CD4-positive, alpha-beta memory T cell (primary cell): Measurements from ENCODE around the gene FMOD. TPM values are rescaled to one million over a fixed set of nuclear protein-coding genes. Genes with fewer than 3 reads are reported as not detected.

Source experiments
- CTCF ChIA-PET: fragments of 350-600 bp; sonication (Branson Sonifier 250); formaldehyde crosslinking; loops from one replicate; lab custom pipeline; 2021; ENCODE audit warnings: inconsistent platforms; ENCODE audit not compliant: partially characterized antibody; lab: Charles Lee
- POLR2A ChIA-PET: fragments of 350-600 bp; sonication (Branson Sonifier 250); formaldehyde crosslinking; loops from one replicate; lab custom pipeline; 2021; ENCODE audit not compliant: partially characterized antibody; lab: Charles Lee
- DNase-seq, 5 donors: peaks; one replicate each; pipeline versions ENCODE4 v3.0.0 to v3.0.0-alpha.2; 2020 to 2022; ENCODE audit warnings: mixed read lengths in 1 of 5
- H3K27ac ChIP-seq: one replicate; pipeline ENCODE4 v1.7.0; 2013; ENCODE audit warnings: low read depth, low read length
- H3K27me3 ChIP-seq: 2 replicates; pipeline ENCODE4 v1.7.0; 2013; ENCODE audit warnings: mild to moderate bottlenecking, low read length, moderate library complexity; ENCODE audit not compliant: insufficient read depth
- H3K36me3 ChIP-seq: 2 replicates; pipeline ENCODE4 v1.7.0; 2013; ENCODE audit warnings: mild to moderate bottlenecking, low read length, moderate library complexity; ENCODE audit not compliant: insufficient read depth
- H3K4me1 ChIP-seq: 2 replicates; pipeline ENCODE4 v1.7.0; 2013; ENCODE audit warnings: mild to moderate bottlenecking, low read length, moderate library complexity; ENCODE audit not compliant: insufficient read depth
- H3K4me3 ChIP-seq, 2 donors: one replicate each; pipeline ENCODE4 v1.7.0; 2013; ENCODE audit warnings: low read length in 2 of 2, mild to moderate bottlenecking in 1 of 2
- H3K9me3 ChIP-seq, 2 donors: one replicate each; pipeline ENCODE4 v1.7.0; 2013; ENCODE audit warnings: low read length in 2 of 2, control low read depth in 1 of 2; ENCODE audit not compliant: control insufficient read depth in 1 of 2
- H3K27ac Mint-ChIP-seq, 7 donors: one replicate each; pipeline ENCODE4 v1.8.0; 2020 to 2021; ENCODE audit warnings: mixed read lengths in 7 of 7, mild to moderate bottlenecking in 6 of 7, inconsistent platforms in 3 of 7, moderate library complexity in 3 of 7
- H3K27me3 Mint-ChIP-seq, 2 donors: one replicate each; pipeline ENCODE4 v1.8.0; 2020 to 2021; ENCODE audit warnings: mixed read lengths in 2 of 2
- H3K36me3 Mint-ChIP-seq, 2 donors: one replicate each; pipeline ENCODE4 v1.8.0; 2020 to 2021; ENCODE audit warnings: mixed read lengths in 2 of 2, inconsistent platforms in 1 of 2, mild to moderate bottlenecking in 1 of 2
- H3K4me1 Mint-ChIP-seq, 4 donors: one replicate each; pipeline ENCODE4 v1.8.0; 2020 to 2021; ENCODE audit warnings: mixed read lengths in 4 of 4, mild to moderate bottlenecking in 1 of 4
- H3K4me3 Mint-ChIP-seq, 8 donors: one replicate each; pipeline ENCODE4 v1.8.0; 2020 to 2021; ENCODE audit warnings: mixed read lengths in 8 of 8, mild to moderate bottlenecking in 7 of 8, moderate library complexity in 6 of 8, inconsistent platforms in 3 of 8
- H3K9me3 Mint-ChIP-seq, 8 donors: one replicate each; pipeline ENCODE4 v1.8.0; 2020 to 2021; ENCODE audit warnings: mixed read lengths in 8 of 8, mild to moderate bottlenecking in 5 of 8, inconsistent platforms in 3 of 8, moderate library complexity in 1 of 8
- intact Hi-C: fragments of 100-400 bp; cut with micrococcal nuclease; formaldehyde crosslinking; loops from one replicate; pipeline ENCODE4 v1.15.1; 2023
- polyA plus RNA-seq, 2 donors: library from polyadenylated mRNA; unstranded; fragments of 300-500 nt; fragmentation: Illumina TruSeq; gene quantifications; one replicate each; pipeline ENCODE4 v1.2.3, GENCODE V29; 2021
- total RNA-seq, 2 experiments: library from RNA; stranded (reverse); gene quantifications; one replicate each; pipeline ENCODE4 v1.2.3, GENCODE V29; 2021

The FMOD gene
- total and polyA plus RNA-seq, 4 experiments from 2014 or later: not detected

- H3K4me3 ChIP-seq: no peak overlapping the region
- H3K4me1 Mint-ChIP-seq: no peaks in the 10 kb centered on the region
- no peaks in the 10 kb centered on the region for H3K36me3 Mint-ChIP-seq
- no peaks in the 10 kb centered on the region for H3K36me3 ChIP-seq
- POLR2A ChIA-PET: no interaction called here
- intact Hi-C loops: no loop called here
- no peak overlapping the region for H3K27ac ChIP-seq
- no peak overlapping the region for H3K27ac Mint-ChIP-seq
- CTCF ChIA-PET: interaction anchor here (0.6 to 1.1 kb wide), 2 partner anchors 113 to 120 kb away, joined by 3 read pairs; no protein-coding TSS in a partner anchor
- peaks cover 15 to 23% of the 10 kb centered on the region in 2 donors for H3K27me3 Mint-ChIP-seq
- no peak overlapping the region for H3K4me3 Mint-ChIP-seq
- H3K4me1 ChIP-seq: no peaks in the 10 kb centered on the region
- no peaks in the 10 kb centered on the region for H3K9me3 ChIP-seq
- DNase-seq: no peak
- no peaks in the 10 kb centered on the region for H3K27me3 ChIP-seq
- H3K9me3 Mint-ChIP-seq: no peaks in the 10 kb centered on the region
These were observed 29.7 kb upstream of the FMOD start for GRCh38 chr1:203380420-203381150.

- no peaks in the 10 kb centered on the region for H3K9me3 Mint-ChIP-seq
- H3K36me3 Mint-ChIP-seq: no peaks in the 10 kb centered on the region
- Histone ChIP-seq H3K27ac (no peak overlapping the region), H3K27me3 (no peaks in the 10 kb centered on the region), H3K9me3 (no peaks in the 10 kb centered on the region), H3K36me3 (no peaks in the 10 kb centered on the region), H3K4me3 (no peak overlapping the region), H3K4me1 (no peaks in the 10 kb centered on the region)
- no peaks in the 10 kb centered on the region for H3K4me1 Mint-ChIP-seq
- POLR2A ChIA-PET: no interaction called here
- no peak overlapping the region for H3K27ac Mint-ChIP-seq
- no peak for DNase-seq
- CTCF ChIA-PET: interaction anchor here (1.5 kb wide), 1 partner anchor 8 kb away, joined by 3 read pairs; no protein-coding TSS in a partner anchor
- peaks cover 13 to 20% of the 10 kb centered on the region in 2 donors for H3K27me3 Mint-ChIP-seq
- no peak overlapping the region for H3K4me3 Mint-ChIP-seq
- intact Hi-C loops: no loop called here
These were observed 28.9 kb upstream of the FMOD start for GRCh38 chr1:203379825-203380224.

GRCh38 chr1:203378556-203379245, 27.8 kb upstream of the FMOD start:
- Histone ChIP-seq H3K27me3 (no peaks in the 10 kb centered on the region), H3K4me3 (no peak overlapping the region), H3K4me1 (no peaks in the 10 kb centered on the region), H3K27ac (no peak overlapping the region), H3K36me3 (no peaks in the 10 kb centered on the region), H3K9me3 (no peaks in the 10 kb centered on the region)
- H3K27me3 Mint-ChIP-seq: peaks cover 6 to 13% of the 10 kb centered on the region in 2 donors
- ChIA-PET CTCF (interaction anchor here (1.1 to 1.5 kb wide), 3 partner anchors 9 to 110 kb away, joined by 3 to 4 read pairs (median 3); no protein-coding TSS in a partner anchor), POLR2A (no interaction called here)
- H3K27ac Mint-ChIP-seq: no peak overlapping the region
- H3K4me3 Mint-ChIP-seq: no peak overlapping the region
- intact Hi-C loops: no loop called here
- no peaks in the 10 kb centered on the region for H3K9me3 Mint-ChIP-seq
- no peaks in the 10 kb centered on the region for H3K36me3 Mint-ChIP-seq
- no peak for DNase-seq
- H3K4me1 Mint-ChIP-seq: no peaks in the 10 kb centered on the region

GRCh38 chr1:203373991-203374390, 23.1 kb upstream of the FMOD start:
- intact Hi-C loops: no loop called here
- H3K36me3 Mint-ChIP-seq: no peaks in the 10 kb centered on the region
- H3K4me3 ChIP-seq: no peak overlapping the region
- H3K27ac ChIP-seq: no peak overlapping the region
- DNase-seq: no peak
- H3K4me3 Mint-ChIP-seq: no peak overlapping the region
- ChIA-PET CTCF (no interaction called here), POLR2A (no interaction called here)
- H3K9me3 ChIP-seq: no peaks in the 10 kb centered on the region
- no peaks in the 10 kb centered on the region for H3K4me1 ChIP-seq
- no peaks in the 10 kb centered on the region for H3K36me3 ChIP-seq
- peaks cover 0 to 3% of the 10 kb centered on the region in 2 donors for H3K27me3 Mint-ChIP-seq
- no peaks in the 10 kb centered on the region for H3K27me3 ChIP-seq
- no peaks in the 10 kb centered on the region for H3K9me3 Mint-ChIP-seq
- no peaks in the 10 kb centered on the region for H3K4me1 Mint-ChIP-seq
- H3K27ac Mint-ChIP-seq: no peak overlapping the region

- Mint-ChIP-seq H3K36me3 (no peaks in the 10 kb centered on the region), H3K4me3 (no peak overlapping the region), H3K27me3 (peaks cover 0 to 3% of the 10 kb centered on the region in 2 donors), H3K9me3 (no peaks in the 10 kb centered on the region), H3K4me1 (no peaks in the 10 kb centered on the region), H3K27ac (no peak overlapping the region)
- intact Hi-C loops: no loop called here
- ChIA-PET CTCF (no interaction called here), POLR2A (no interaction called here)
- Histone ChIP-seq H3K36me3 (no peaks in the 10 kb centered on the region), H3K4me3 (no peak overlapping the region), H3K9me3 (no peaks in the 10 kb centered on the region), H3K4me1 (no peaks in the 10 kb centered on the region), H3K27ac (no peak overlapping the region), H3K27me3 (no peaks in the 10 kb centered on the region)
- no peak for DNase-seq
These were observed 22.1 kb upstream of the FMOD start for GRCh38 chr1:203373002-203373401.

- Mint-ChIP-seq H3K4me1 (no peaks in the 10 kb centered on the region), H3K27me3 (peaks cover 0 to 5% of the 10 kb centered on the region in 2 donors), H3K36me3 (no peaks in the 10 kb centered on the region), H3K4me3 (no peak overlapping the region), H3K27ac (no peak overlapping the region), H3K9me3 (no peaks in the 10 kb centered on the region)
- H3K27me3 ChIP-seq: no peaks in the 10 kb centered on the region
- no peaks in the 10 kb centered on the region for H3K36me3 ChIP-seq
- no peak overlapping the region for H3K4me3 ChIP-seq
- H3K9me3 ChIP-seq: no peaks in the 10 kb centered on the region
- H3K4me1 ChIP-seq: no peaks in the 10 kb centered on the region
- DNase-seq: no peak
- ChIA-PET POLR2A (no interaction called here), CTCF (no interaction called here)
- no peak overlapping the region for H3K27ac ChIP-seq
- intact Hi-C loops: no loop called here
These were observed 20.4 kb upstream of the FMOD start for GRCh38 chr1:203371288-203371687.

- ChIA-PET CTCF (no interaction called here), POLR2A (no interaction called here)
- Histone ChIP-seq H3K9me3 (no peaks in the 10 kb centered on the region), H3K27ac (no peak overlapping the region), H3K27me3 (no peaks in the 10 kb centered on the region), H3K4me1 (no peaks in the 10 kb centered on the region), H3K4me3 (no peak overlapping the region), H3K36me3 (no peaks in the 10 kb centered on the region)
- no peaks in the 10 kb centered on the region for H3K9me3 Mint-ChIP-seq
- intact Hi-C loops: no loop called here
- no peak overlapping the region for H3K4me3 Mint-ChIP-seq
- H3K4me1 Mint-ChIP-seq: no peaks in the 10 kb centered on the region
- peaks cover 8 to 11% of the 10 kb centered on the region in 2 donors for H3K27me3 Mint-ChIP-seq
- no peak overlapping the region for H3K27ac Mint-ChIP-seq
- no peaks in the 10 kb centered on the region for H3K36me3 Mint-ChIP-seq
- no peak for DNase-seq
These were observed 18.7 kb upstream of the FMOD start for GRCh38 chr1:203369666-203370065.
